Activated naive CD4-positive, alpha-beta T cell treated with anti-CD3 and anti-CD28 coated beads, Interleukin-2, amount 10 ng/mL, durations not matched to agents 7 days and 5 days (primary cell): ENCODE measurements around the gene ACBD4.

ENCODE experiments used
- CTCF ChIA-PET: fragments of 350-600 bp; sonication (Branson Sonifier 250); formaldehyde crosslinking; loops from one replicate; lab custom pipeline; 2021; ENCODE audit warnings: antibody characterized with exemption; lab: Charles Lee
- DNase-seq: peaks from one replicate; pipeline ENCODE4 v3.0.0-alpha.2; 2020
- H3K27ac Mint-ChIP-seq: one replicate; pipeline ENCODE4 v1.8.0; 2021; ENCODE audit warnings: mild to moderate bottlenecking, moderate library complexity, mixed read lengths
- H3K27me3 Mint-ChIP-seq: one replicate; pipeline ENCODE4 v1.8.0; 2021; ENCODE audit warnings: mild to moderate bottlenecking, mixed read lengths
- H3K36me3 Mint-ChIP-seq: one replicate; pipeline ENCODE4 v1.8.0; 2021; ENCODE audit warnings: mixed read lengths
- H3K4me1 Mint-ChIP-seq: one replicate; pipeline ENCODE4 v1.8.0; 2021; ENCODE audit warnings: mixed read lengths
- H3K4me3 Mint-ChIP-seq: one replicate; pipeline ENCODE4 v1.8.0; 2021; ENCODE audit warnings: mild to moderate bottlenecking, moderate library complexity, mixed read lengths
- H3K9me3 Mint-ChIP-seq: one replicate; pipeline ENCODE4 v1.8.0; 2021; ENCODE audit warnings: mixed read lengths

The ACBD4 gene

GRCh38 chr17:45139533-45139920 lies 4.0 kb downstream of the ACBD4 start:
- Mint-ChIP-seq H3K4me3 (no peak overlapping the region), H3K9me3 (no peaks in the 10 kb centered on the region), H3K27ac (no peak overlapping the region), H3K4me1 (peaks cover 46% of the 10 kb centered on the region), H3K27me3 (no peaks in the 10 kb centered on the region), H3K36me3 (peaks cover 11% of the 10 kb centered on the region)
- DNase-seq: no peak
- CTCF ChIA-PET: interaction anchor here (0.6 to 6.6 kb wide), 3 partner anchors 12 to 87 kb away, joined by 3 to 172 read pairs (median 4); partner anchors contain the start of gene HEXIM1

GRCh38 chr17:45143094-45143670 lies 7.7 kb downstream of the ACBD4 start:
- H3K9me3 Mint-ChIP-seq: no peaks in the 10 kb centered on the region
- CTCF ChIA-PET: interaction anchor here (0.6 to 2.5 kb wide), 2 partner anchors 8 to 9 kb away, joined by 3 to 16 read pairs; partner anchors contain the start of gene ACBD4
- H3K27ac Mint-ChIP-seq: peak overlapping the region; percentile 7
- peaks cover 51% of the 10 kb centered on the region for H3K4me1 Mint-ChIP-seq
- peaks cover 9% of the 10 kb centered on the region for H3K27me3 Mint-ChIP-seq
- peaks cover 16% of the 10 kb centered on the region for H3K36me3 Mint-ChIP-seq
- H3K4me3 Mint-ChIP-seq: peak overlapping the region; percentile 18
- DNase-seq: no peak

GRCh38 chr17:45143767-45144198 lies 8.3 kb downstream of the ACBD4 start:
- Mint-ChIP-seq H3K27ac (peak overlapping the region; percentile 7), H3K4me1 (peaks cover 51% of the 10 kb centered on the region), H3K27me3 (peaks cover 14% of the 10 kb centered on the region), H3K36me3 (peaks cover 15% of the 10 kb centered on the region), H3K9me3 (no peaks in the 10 kb centered on the region), H3K4me3 (peak overlapping the region; percentile 44)
- CTCF ChIA-PET: interaction anchor here (2.5 kb wide), 1 partner anchor 8 kb away, joined by 16 read pairs; the partner anchor contains the start of gene ACBD4
- DNase-seq: peak; percentile 36

GRCh38 chr17:45144199-45145034 lies 8.9 kb downstream of the ACBD4 start:
- Mint-ChIP-seq H3K9me3 (no peaks in the 10 kb centered on the region), H3K4me3 (peak overlapping the region; percentile 44), H3K27me3 (peaks cover 14% of the 10 kb centered on the region), H3K36me3 (peaks cover 15% of the 10 kb centered on the region), H3K4me1 (peaks cover 51% of the 10 kb centered on the region), H3K27ac (peak overlapping the region; percentile 45)
- CTCF ChIA-PET: interaction anchor here (2.5 kb wide), 1 partner anchor 9 kb away, joined by 16 read pairs; the partner anchor contains the start of gene ACBD4
- peak; percentile 50 for DNase-seq

- Mint-ChIP-seq H3K36me3 (peaks cover 20% of the 10 kb centered on the region), H3K4me3 (peak overlapping the region; percentile 41), H3K4me1 (peaks cover 57% of the 10 kb centered on the region), H3K27ac (peak overlapping the region; percentile 45), H3K27me3 (peaks cover 17% of the 10 kb centered on the region), H3K9me3 (no peaks in the 10 kb centered on the region)
- DNase-seq: no peak
- CTCF ChIA-PET: interaction anchor here (2.5 kb wide), 1 partner anchor 10 kb away, joined by 16 read pairs; the partner anchor contains the start of gene ACBD4
Observed at GRCh38 chr17:45145035-45145389, 9.5 kb downstream of the ACBD4 start.

- H3K4me1 Mint-ChIP-seq: peaks cover 61% of the 10 kb centered on the region
- peaks cover 24% of the 10 kb centered on the region for H3K36me3 Mint-ChIP-seq
- H3K4me3 Mint-ChIP-seq: peak overlapping the region; percentile 99
- H3K9me3 Mint-ChIP-seq: no peaks in the 10 kb centered on the region
- H3K27ac Mint-ChIP-seq: peak overlapping the region; percentile 100
- H3K27me3 Mint-ChIP-seq: peaks cover 17% of the 10 kb centered on the region
- CTCF ChIA-PET: interaction anchor here (1.0 kb wide), 1 partner anchor 11 kb away, joined by 5 read pairs; the partner anchor contains the start of gene ACBD4
- DNase-seq: no peak
Observed at GRCh38 chr17:45146166-45146565, 10.7 kb downstream of the ACBD4 start.

GRCh38 chr17:45146592-45146889 lies 11.1 kb downstream of the ACBD4 start:
- H3K4me1 Mint-ChIP-seq: peaks cover 61% of the 10 kb centered on the region
- H3K27ac Mint-ChIP-seq: peak overlapping the region; percentile 100
- H3K4me3 Mint-ChIP-seq: peak overlapping the region; percentile 99
- CTCF ChIA-PET: interaction anchor here (1.0 kb wide), 1 partner anchor 11 kb away, joined by 5 read pairs; the partner anchor contains the start of gene ACBD4
- peaks cover 24% of the 10 kb centered on the region for H3K36me3 Mint-ChIP-seq
- DNase-seq: no peak
- H3K9me3 Mint-ChIP-seq: no peaks in the 10 kb centered on the region
- peaks cover 17% of the 10 kb centered on the region for H3K27me3 Mint-ChIP-seq

GRCh38 chr17:45146890-45147580 lies 11.5 kb downstream of the ACBD4 start:
- peaks cover 24% of the 10 kb centered on the region for H3K36me3 Mint-ChIP-seq
- peak overlapping the region; percentile 99 for H3K4me3 Mint-ChIP-seq
- H3K9me3 Mint-ChIP-seq: no peaks in the 10 kb centered on the region
- peak; percentile 85 for DNase-seq
- H3K4me1 Mint-ChIP-seq: peaks cover 60% of the 10 kb centered on the region
- H3K27me3 Mint-ChIP-seq: peaks cover 17% of the 10 kb centered on the region
- CTCF ChIA-PET: interaction anchor here (1.0 to 9.6 kb wide), 3 partner anchors 10 to 13 kb away, joined by 5 to 172 read pairs (median 63); partner anchors contain the start of genes ACBD4 and HEXIM2
- H3K27ac Mint-ChIP-seq: peak overlapping the region; percentile 100

GRCh38 chr17:45147581-45148182 lies 12.2 kb downstream of the ACBD4 start:
- CTCF ChIA-PET: interaction anchor here (1.8 to 9.6 kb wide), 5 partner anchors 11 to 54 kb away, joined by 4 to 172 read pairs (median 63); partner anchors contain the start of genes ACBD4 and HEXIM2
- H3K36me3 Mint-ChIP-seq: peaks cover 24% of the 10 kb centered on the region
- H3K4me1 Mint-ChIP-seq: peaks cover 61% of the 10 kb centered on the region
- peak; percentile 84 for DNase-seq
- H3K4me3 Mint-ChIP-seq: peak overlapping the region; percentile 99
- no peaks in the 10 kb centered on the region for H3K9me3 Mint-ChIP-seq
- peak overlapping the region; percentile 100 for H3K27ac Mint-ChIP-seq
- peaks cover 17% of the 10 kb centered on the region for H3K27me3 Mint-ChIP-seq

GRCh38 chr17:45148183-45149036 lies 12.9 kb downstream of the ACBD4 start, which contains the start of gene HEXIM1:
Gene HEXIM1 (plus strand): TSS chr17:45148475. CDS start chr17:45149191, 716 bp downstream.
- H3K36me3 Mint-ChIP-seq: peaks cover 22% of the 10 kb centered on the region
- DNase-seq: peak; percentile 99
- no peaks in the 10 kb centered on the region for H3K9me3 Mint-ChIP-seq
- peak within 1 kb of the TSS; percentile 99 for H3K4me3 Mint-ChIP-seq
- peaks cover 17% of the 10 kb centered on the region for H3K27me3 Mint-ChIP-seq
- H3K4me1 Mint-ChIP-seq: peaks cover 56% of the 10 kb centered on the region
- peak within 1 kb of the TSS; percentile 100 for H3K27ac Mint-ChIP-seq
- CTCF ChIA-PET: interaction anchor here (1.0 to 9.6 kb wide), 10 partner anchors 12 to 236 kb away, joined by 3 to 172 read pairs (median 13); partner anchors contain the start of genes ACBD4 and HEXIM2

GRCh38 chr17:45149037-45149668 lies 13.7 kb downstream of the ACBD4 start:
- H3K27me3 Mint-ChIP-seq: peaks cover 17% of the 10 kb centered on the region
- peak; percentile 84 for DNase-seq
- H3K4me3 Mint-ChIP-seq: peak overlapping the region; percentile 99
- peaks cover 22% of the 10 kb centered on the region for H3K36me3 Mint-ChIP-seq
- H3K9me3 Mint-ChIP-seq: no peaks in the 10 kb centered on the region
- H3K27ac Mint-ChIP-seq: peak overlapping the region; percentile 100
- CTCF ChIA-PET: interaction anchor here (0.6 to 9.6 kb wide), 16 partner anchors 11 to 236 kb away, joined by 3 to 172 read pairs (median 4); partner anchors contain the start of genes ACBD4 and HEXIM2
- H3K4me1 Mint-ChIP-seq: peaks cover 48% of the 10 kb centered on the region
